IPS-NIHi7 (cell line): ENCODE measurements around the gene WDR18.

ENCODE experiments used
- DNase-seq: peaks from one replicate; pipeline ENCODE4 v3.0.0; 2012; ENCODE audit warnings: mixed read lengths; ENCODE audit errors: extremely low spot score

Gene WDR18

GRCh38 chr19:984165-984967 is at the start of gene WDR18:
Gene WDR18, plus strand, starts transcription at chr19:984345. Its CDS starts 9 bp downstream, at chr19:984354.
- DNase-seq, result peak; percentile 94

- DNase-seq, result no peak
Observed at GRCh38 chr19:934865-935479, 49.2 kb upstream of the WDR18 start.

GRCh38 chr19:936175-936546 is 48.0 kb upstream of the WDR18 start:
- no peak for DNase-seq

- DNase-seq, result no peak
Observed at GRCh38 chr19:937259-937694, 46.9 kb upstream of the WDR18 start.

- no peak for DNase-seq
Observed at GRCh38 chr19:938233-938923, 45.8 kb upstream of the WDR18 start.

GRCh38 chr19:939439-939838 is 44.7 kb upstream of the WDR18 start:
- no peak for DNase-seq

GRCh38 chr19:939922-940321 is 44.2 kb upstream of the WDR18 start:
- no peak for DNase-seq

GRCh38 chr19:940591-941291 is 43.4 kb upstream of the WDR18 start:
- DNase-seq, result no peak

- no peak for DNase-seq
Observed at GRCh38 chr19:941292-942132, 42.6 kb upstream of the WDR18 start.

- no peak for DNase-seq
Observed at GRCh38 chr19:942133-942645, 42.0 kb upstream of the WDR18 start.

GRCh38 chr19:943551-944170 is 40.5 kb upstream of the WDR18 start:
- no peak for DNase-seq

- DNase-seq, result no peak
Observed at GRCh38 chr19:944171-944567, 40.0 kb upstream of the WDR18 start.

GRCh38 chr19:944663-945241 is 39.4 kb upstream of the WDR18 start:
- no peak for DNase-seq

- DNase-seq, result no peak
Observed at GRCh38 chr19:945401-946252, 38.5 kb upstream of the WDR18 start.

GRCh38 chr19:947090-947706 is 36.9 kb upstream of the WDR18 start:
- no peak for DNase-seq

GRCh38 chr19:947707-948539 is 36.2 kb upstream of the WDR18 start:
- no peak for DNase-seq

- no peak for DNase-seq
Observed at GRCh38 chr19:948842-949496, 35.2 kb upstream of the WDR18 start.
